ENCODE data around the gene UBN2. TPM values are rescaled to one million over a fixed set of nuclear protein-coding genes. Genes with fewer than 3 reads are reported as not detected.

Gene UBN2
- total RNA-seq, 1 donor from 2014 or later = 21.0 TPM

DNA sequence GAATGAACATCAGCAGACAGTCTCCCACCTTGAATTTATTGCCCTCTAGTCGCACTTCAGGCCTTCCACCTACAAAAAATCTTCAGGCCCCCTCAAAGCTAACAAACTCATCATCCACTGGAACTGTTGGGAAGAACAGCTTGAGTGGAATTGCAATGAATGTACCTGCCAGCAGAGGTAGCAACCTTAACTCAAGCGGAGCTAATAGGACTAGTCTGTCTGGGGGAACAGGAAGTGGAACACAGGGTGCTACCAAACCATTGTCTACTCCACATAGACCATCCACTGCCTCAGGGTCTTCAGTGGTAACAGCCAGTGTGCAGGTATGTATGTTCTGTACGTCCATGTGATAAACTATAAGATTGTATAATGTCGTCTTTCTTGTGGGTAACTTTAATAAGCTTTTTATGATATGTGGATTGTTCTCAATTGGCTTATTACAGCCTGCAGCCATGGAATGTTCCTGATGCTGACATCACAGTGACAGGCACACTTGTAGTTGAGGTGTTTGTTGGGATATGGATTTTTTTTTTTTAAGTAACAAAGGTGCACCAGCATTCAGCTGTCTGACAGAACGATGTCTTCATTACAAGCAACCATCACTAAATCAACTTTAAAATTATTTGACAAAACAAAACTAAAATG lies 53.3 kb downstream of the UBN2 start:
- H3K36me3 Mint-ChIP-seq (ENCODE audit: unreplicated experiment) = peaks cover 47% of the 10 kb centered on the region
- TF ChIP-seq, protein P1, sequence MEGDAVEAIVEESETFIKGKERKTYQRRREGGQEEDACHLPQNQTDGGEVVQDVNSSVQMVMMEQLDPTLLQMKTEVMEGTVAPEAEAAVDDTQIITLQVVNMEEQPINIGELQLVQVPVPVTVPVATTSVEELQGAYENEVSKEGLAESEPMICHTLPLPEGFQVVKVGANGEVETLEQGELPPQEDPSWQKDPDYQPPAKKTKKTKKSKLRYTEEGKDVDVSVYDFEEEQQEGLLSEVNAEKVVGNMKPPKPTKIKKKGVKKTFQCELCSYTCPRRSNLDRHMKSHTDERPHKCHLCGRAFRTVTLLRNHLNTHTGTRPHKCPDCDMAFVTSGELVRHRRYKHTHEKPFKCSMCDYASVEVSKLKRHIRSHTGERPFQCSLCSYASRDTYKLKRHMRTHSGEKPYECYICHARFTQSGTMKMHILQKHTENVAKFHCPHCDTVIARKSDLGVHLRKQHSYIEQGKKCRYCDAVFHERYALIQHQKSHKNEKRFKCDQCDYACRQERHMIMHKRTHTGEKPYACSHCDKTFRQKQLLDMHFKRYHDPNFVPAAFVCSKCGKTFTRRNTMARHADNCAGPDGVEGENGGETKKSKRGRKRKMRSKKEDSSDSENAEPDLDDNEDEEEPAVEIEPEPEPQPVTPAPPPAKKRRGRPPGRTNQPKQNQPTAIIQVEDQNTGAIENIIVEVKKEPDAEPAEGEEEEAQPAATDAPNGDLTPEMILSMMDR (IDR thresholded peaks at IDR 0.05) = no peak
- no peaks in the 10 kb centered on the region for H3K4me1 Mint-ChIP-seq (ENCODE audit: unreplicated experiment)
- no peaks in the 10 kb centered on the region for H3K27me3 Mint-ChIP-seq (ENCODE audit: unreplicated experiment)
- DNase-seq (ENCODE audit: extremely low spot score, unreplicated experiment) = no peak
- no peaks in the 10 kb centered on the region for H3K9me3 Mint-ChIP-seq (ENCODE audit: unreplicated experiment)
- H3K27ac Mint-ChIP-seq (ENCODE audit: unreplicated experiment) = no peak overlapping the region
- no peak overlapping the region for H3K4me3 Mint-ChIP-seq (ENCODE audit: unreplicated experiment)

DNA sequence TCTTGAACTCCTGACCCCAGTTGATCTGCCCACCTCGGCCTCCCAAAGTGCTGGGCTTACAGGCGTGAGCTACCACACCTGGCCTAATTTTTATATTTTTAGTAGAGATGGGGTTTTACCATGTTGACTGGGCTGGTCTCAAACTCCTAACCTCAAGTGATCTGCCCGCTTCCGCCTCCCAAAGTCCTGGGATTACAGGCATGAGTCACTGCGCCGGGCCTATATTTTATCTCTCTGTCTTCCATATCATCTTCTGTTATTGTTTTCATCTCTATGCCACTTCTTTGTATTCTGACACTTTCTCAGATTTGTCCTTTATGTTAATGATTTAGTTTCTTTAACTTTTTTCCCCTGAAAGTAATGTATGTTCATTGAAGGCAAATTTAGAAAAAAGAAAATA lies 55.1 kb downstream of the UBN2 start:
- DNase-seq (ENCODE audit: extremely low spot score, unreplicated experiment) = no peak
- no peak overlapping the region for H3K4me3 Mint-ChIP-seq (ENCODE audit: unreplicated experiment)
- TF ChIP-seq, protein P1 (IDR thresholded peaks at IDR 0.05) = no peak
- peaks cover 43% of the 10 kb centered on the region for H3K36me3 Mint-ChIP-seq (ENCODE audit: unreplicated experiment)
- no peaks in the 10 kb centered on the region for H3K27me3 Mint-ChIP-seq (ENCODE audit: unreplicated experiment)
- H3K27ac Mint-ChIP-seq (ENCODE audit: unreplicated experiment) = no peak overlapping the region
- no peaks in the 10 kb centered on the region for H3K4me1 Mint-ChIP-seq (ENCODE audit: unreplicated experiment)
- H3K9me3 Mint-ChIP-seq (ENCODE audit: unreplicated experiment) = no peaks in the 10 kb centered on the region

DNA sequence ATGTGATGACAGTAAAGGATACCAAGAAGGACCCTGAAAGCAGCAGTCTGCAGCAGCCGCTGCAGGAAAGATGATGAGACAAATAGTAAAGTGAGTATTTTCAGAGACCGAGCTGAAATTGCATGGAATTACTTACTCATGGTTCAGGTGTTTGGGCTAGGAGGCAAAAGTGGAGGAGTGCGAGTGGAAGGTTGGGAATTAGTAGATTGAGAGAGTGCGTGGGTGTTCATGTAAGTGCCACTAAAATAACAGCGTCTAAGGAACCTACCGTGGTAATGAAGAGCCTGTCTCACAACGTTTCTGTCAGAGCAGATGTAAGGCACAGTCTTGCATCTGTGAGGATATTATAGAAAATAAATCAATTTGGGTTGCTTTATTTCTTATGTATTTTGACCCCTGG lies 61.8 kb downstream of the UBN2 start:
- no peak for DNase-seq (ENCODE audit: extremely low spot score, unreplicated experiment)
- Mint-ChIP-seq H3K4me1 (ENCODE audit: unreplicated experiment) (peaks cover 2% of the 10 kb centered on the region), H3K9me3 (ENCODE audit: unreplicated experiment) (no peaks in the 10 kb centered on the region), H3K27me3 (ENCODE audit: unreplicated experiment) (no peaks in the 10 kb centered on the region), H3K36me3 (ENCODE audit: unreplicated experiment) (peaks cover 37% of the 10 kb centered on the region), H3K4me3 (ENCODE audit: unreplicated experiment) (no peak overlapping the region), H3K27ac (ENCODE audit: unreplicated experiment) (no peak overlapping the region)
- TF ChIP-seq, protein P1 (IDR thresholded peaks at IDR 0.05) = no peak

DNA sequence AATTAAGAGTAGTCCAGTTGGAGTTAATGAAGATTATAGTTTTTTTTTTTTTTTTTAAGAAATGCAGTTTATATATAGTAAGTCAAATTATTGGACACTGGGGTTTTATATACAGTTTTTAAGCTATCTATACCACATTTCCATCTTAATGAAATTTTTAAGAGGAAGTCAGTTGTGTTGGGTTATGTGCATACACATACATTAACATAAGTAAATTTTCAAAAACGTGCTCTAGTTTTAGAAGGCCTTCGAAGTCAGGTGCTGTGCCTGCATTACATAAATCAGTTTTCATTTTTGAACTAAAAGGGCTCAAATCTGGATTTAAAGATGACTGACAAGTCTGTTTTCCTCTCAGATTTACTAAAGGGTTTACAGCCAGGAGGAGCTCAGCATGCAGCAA lies 62.5 kb downstream of the UBN2 start:
- Mint-ChIP-seq H3K36me3 (ENCODE audit: unreplicated experiment) (peaks cover 34% of the 10 kb centered on the region), H3K4me3 (ENCODE audit: unreplicated experiment) (no peak overlapping the region), H3K9me3 (ENCODE audit: unreplicated experiment) (no peaks in the 10 kb centered on the region), H3K4me1 (ENCODE audit: unreplicated experiment) (peaks cover 3% of the 10 kb centered on the region), H3K27me3 (ENCODE audit: unreplicated experiment) (no peaks in the 10 kb centered on the region), H3K27ac (ENCODE audit: unreplicated experiment) (no peak overlapping the region)
- TF ChIP-seq, protein P1 (IDR thresholded peaks at IDR 0.05) = no peak
- DNase-seq (ENCODE audit: extremely low spot score, unreplicated experiment) = no peak

DNA sequence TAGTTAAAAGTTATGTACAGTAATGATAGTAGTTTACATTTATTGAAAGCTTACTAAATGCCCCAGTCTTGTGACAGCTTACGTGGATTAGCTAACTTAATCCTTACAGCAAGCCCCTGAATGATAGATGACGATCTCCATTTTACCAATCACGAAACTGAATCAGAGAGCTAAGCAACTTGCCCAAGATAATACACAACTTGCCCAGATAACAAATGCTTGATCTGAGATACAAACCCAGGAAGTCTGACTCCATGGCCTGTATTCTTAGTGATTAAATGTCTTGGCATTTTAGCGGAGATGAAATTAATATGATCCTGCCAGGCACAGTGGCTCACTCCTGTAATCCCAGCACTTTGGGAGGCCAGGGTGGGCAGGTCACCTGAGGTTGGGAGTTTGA lies 63.2 kb downstream of the UBN2 start:
- Mint-ChIP-seq H3K4me3 (ENCODE audit: unreplicated experiment) (no peak overlapping the region), H3K27me3 (ENCODE audit: unreplicated experiment) (no peaks in the 10 kb centered on the region), H3K4me1 (ENCODE audit: unreplicated experiment) (peaks cover 3% of the 10 kb centered on the region)

More for the DNA sequence above, 63.2 kb downstream of the UBN2 start:
- DNase-seq (ENCODE audit: extremely low spot score, unreplicated experiment) = no peak
- TF ChIP-seq, protein P1 (IDR thresholded peaks at IDR 0.05) = no peak
- no peak overlapping the region for H3K27ac Mint-ChIP-seq (ENCODE audit: unreplicated experiment)
- H3K9me3 Mint-ChIP-seq (ENCODE audit: unreplicated experiment) = no peaks in the 10 kb centered on the region
- H3K36me3 Mint-ChIP-seq (ENCODE audit: unreplicated experiment) = peaks cover 35% of the 10 kb centered on the region
